Liver (tissue), 9 donors: Measurements from ENCODE around the gene DRAP1. TPM values are rescaled to one million over a fixed set of nuclear protein-coding genes. Genes with fewer than 3 reads are reported as not detected.

Experiments used
- DNase-seq: peaks from one replicate; pipeline ENCODE4 v3.0.0-alpha.2; 2017; ENCODE audit warnings: low spot score
- H3K27ac ChIP-seq, 2 donors: one replicate each; pipeline ENCODE4 v1.7.0; 2013; ENCODE audit warnings: inconsistent platforms in 2 of 2, low read length in 2 of 2, control low read depth in 1 of 2, low read depth in 1 of 2, mild to moderate bottlenecking in 1 of 2
- H3K27me3 ChIP-seq, 4 donors: one replicate each; pipeline versions ENCODE4 v1.6.1 to v1.7.0; 2013; ENCODE audit warnings: low read length in 3 of 4, inconsistent platforms in 1 of 4, mild to moderate bottlenecking in 1 of 4, moderate library complexity in 1 of 4; ENCODE audit not compliant: control insufficient read depth in 4 of 4, insufficient read depth in 4 of 4
- H3K36me3 ChIP-seq, 4 donors: one replicate each; pipeline versions ENCODE4 v1.6.1 to v1.7.0; 2013; ENCODE audit warnings: low read length in 3 of 4, mild to moderate bottlenecking in 3 of 4, low read depth in 1 of 4, moderate library complexity in 1 of 4; ENCODE audit not compliant: control insufficient read depth in 4 of 4, insufficient read depth in 3 of 4
- H3K4me1 ChIP-seq, 4 donors: one replicate each; pipeline versions ENCODE4 v1.6.1 to v1.7.0; 2013; ENCODE audit warnings: low read length in 3 of 4, mild to moderate bottlenecking in 3 of 4, moderate library complexity in 1 of 4; ENCODE audit not compliant: control insufficient read depth in 4 of 4, insufficient read depth in 4 of 4
- H3K4me3 ChIP-seq, 3 donors: one replicate each; pipeline versions ENCODE4 v1.6.1 to v1.7.0; 2013; ENCODE audit warnings: low read length in 3 of 3, control low read depth in 1 of 3, low read depth in 1 of 3, mild to moderate bottlenecking in 1 of 3
- H3K9ac ChIP-seq, 2 donors: one replicate each; pipeline ENCODE4 v1.7.0; 2013; ENCODE audit warnings: low read length in 2 of 2, mild to moderate bottlenecking in 2 of 2, moderate library complexity in 2 of 2, control low read depth in 1 of 2, low read depth in 1 of 2
- H3K9me3 ChIP-seq, 4 donors: one replicate each; pipeline versions ENCODE4 v1.6.1 to v1.7.0; 2013; ENCODE audit warnings: low read length in 3 of 4; ENCODE audit not compliant: control insufficient read depth in 4 of 4
- ATF3 ChIP-seq: IDR thresholded peaks from 2 replicates; pipeline ENCODE4 v1.6.1; 2016; ENCODE audit warnings: antibody characterized with exemption
- EGR1 ChIP-seq, 2 donors: IDR thresholded peaks; 2 replicates each; pipeline ENCODE4 v1.6.1; 2016 to 2018; ENCODE audit warnings: antibody characterized with exemption in 2 of 2, low read depth in 2 of 2
- FOXA1 ChIP-seq: IDR thresholded peaks from 2 replicates; pipeline ENCODE4 v1.6.1; 2016; ENCODE audit warnings: antibody characterized with exemption
- FOXA2 ChIP-seq: IDR thresholded peaks from 2 replicates; pipeline ENCODE4 v1.6.1; 2016; ENCODE audit warnings: antibody characterized with exemption
- GABPA ChIP-seq, 2 donors: IDR thresholded peaks in 1 of 2; conservative IDR thresholded peaks in 1 of 2; 2 replicates each; pipeline ENCODE4 v1.6.1; 2016; ENCODE audit warnings: antibody characterized with exemption in 2 of 2, mild to moderate bottlenecking in 1 of 2, moderate library complexity in 1 of 2
- HNF4A ChIP-seq, 2 donors: conservative IDR thresholded peaks; 2 replicates each; pipeline ENCODE4 v1.6.1; 2016; ENCODE audit warnings: antibody characterized with exemption in 2 of 2, mild to moderate bottlenecking in 2 of 2
- HNF4G ChIP-seq: IDR thresholded peaks from 2 replicates; pipeline ENCODE4 v1.6.1; 2016; ENCODE audit warnings: antibody characterized with exemption
- JUND ChIP-seq, 2 donors: IDR thresholded peaks; 2 replicates each; pipeline ENCODE4 v1.6.1; 2016; ENCODE audit warnings: antibody characterized with exemption in 2 of 2
- NR2F2 ChIP-seq: IDR thresholded peaks from 2 replicates; pipeline ENCODE4 v1.6.1; 2016; ENCODE audit warnings: antibody characterized with exemption
- RAD21 ChIP-seq, 2 donors: IDR thresholded peaks; 2 replicates each; pipeline ENCODE4 v1.6.1; 2016; ENCODE audit warnings: antibody characterized with exemption in 2 of 2, mild to moderate bottlenecking in 2 of 2
- RXRA ChIP-seq, 2 donors: IDR thresholded peaks; 2 replicates each; pipeline ENCODE4 v1.6.1; 2017 to 2018; ENCODE audit warnings: antibody characterized with exemption in 2 of 2, mild to moderate bottlenecking in 1 of 2
- SP1 ChIP-seq: IDR thresholded peaks from 2 replicates; pipeline ENCODE4 v1.6.1; 2018; ENCODE audit warnings: antibody characterized with exemption, mild to moderate bottlenecking
- TAF1 ChIP-seq: conservative IDR thresholded peaks from 2 replicates; pipeline ENCODE4 v1.6.1; 2016; ENCODE audit warnings: antibody characterized with exemption, mild to moderate bottlenecking
- YY1 ChIP-seq: IDR thresholded peaks from 2 replicates; pipeline ENCODE4 v1.6.1; 2016; ENCODE audit warnings: antibody characterized with exemption, mild to moderate bottlenecking
- ZBTB33 ChIP-seq: IDR thresholded peaks from 2 replicates; pipeline ENCODE4 v1.6.1; 2016; ENCODE audit warnings: antibody characterized with exemption
- WGBS: extraction: QIAGEN DNeasy Blood & Tissue Kit; methylation state at CpG from one replicate; pipeline ENCODE4 v1.1.7; 2013; 5-methylcytosine and 5-hydroxymethylcytosine counted together
- polyA plus RNA-seq, 2 donors: library from polyadenylated mRNA; stranded (reverse) in 1 of 2; unstranded in 1 of 2; fragments of 200-250 nt in 1 of 2; fragments of >200 nt in 1 of 2; fragmentation: Nextera tagmentation in 1 of 2; extraction: Ambion mirVana in 1 of 2; gene quantifications; one replicate each; pipeline versions ENCODE4 v1.2.1 to v1.2.3, GENCODE V29; 2013 to 2015
- total RNA-seq, 2 donors: library from RNA; depleted of rRNA; stranded (reverse); fragments of >200 nt; gene quantifications; one replicate each; pipeline ENCODE4 v1.2.3, GENCODE V29; 2014
- TF ChIP-seq, protein P1 (sequence below): IDR thresholded peaks from 2 replicates; pipeline ENCODE4 v1.6.1; 2016; ENCODE audit warnings: antibody characterized with exemption
- TF ChIP-seq, protein P2 (sequence below): fragments of 150-350 bp; IDR thresholded peaks from 2 replicates; pipeline ENCODE4 v1.5.1; 2017; ENCODE audit warnings: improper control_type of control experiment, low read depth, low read length; ENCODE audit not compliant: missing input control
- TF ChIP-seq, protein P3 (sequence below): IDR thresholded peaks from 2 replicates; pipeline ENCODE4 v1.6.1; 2016; ENCODE audit warnings: antibody characterized with exemption, mild to moderate bottlenecking
- donor health status: healthy.
- donor health status: healthy.
- donor health status: healthy.
- donor health status: healthy.
- donor health status: healthy.

DRAP1 gene
- total and polyA plus RNA-seq, 4 donors, result 18.1 to 57.3 (median 42.3) TPM

- Histone ChIP-seq H3K9me3 (no peaks in the 10 kb centered on the region), H3K36me3 (no peaks in the 10 kb centered on the region), H3K9ac (no peak overlapping the region), H3K4me3 (no peak overlapping the region), H3K27ac (peak overlapping the region; percentile 9 to 31), H3K4me1 (peaks cover 7 to 34% (median 22%) of the 10 kb centered on the region in 4 donors), H3K27me3 (no peaks in the 10 kb centered on the region)
- no peak for DNase-seq
- 83% methylated on average over 7 of the region's 7 CpGs for WGBS
- TF ChIP-seq HNF4A (conservative IDR thresholded peaks at IDR 0.05), result no peak
- no peak for TF ChIP-seq YY1
- TF ChIP-seq ZBTB33, result no peak
- TF ChIP-seq JUND (IDR thresholded peaks at IDR 0.05), result no peak
- TF ChIP-seq GABPA (IDR thresholded peaks at IDR 0.05 in 1 of 2, conservative IDR thresholded peaks at IDR 0.05 in 1 of 2), result no peak
- no peak for TF ChIP-seq FOXA2
- TF ChIP-seq, protein P1, sequence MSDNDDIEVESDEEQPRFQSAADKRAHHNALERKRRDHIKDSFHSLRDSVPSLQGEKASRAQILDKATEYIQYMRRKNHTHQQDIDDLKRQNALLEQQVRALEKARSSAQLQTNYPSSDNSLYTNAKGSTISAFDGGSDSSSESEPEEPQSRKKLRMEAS, result no peak
- no peak for TF ChIP-seq RAD21 (IDR thresholded peaks at IDR 0.05)
- no peak for TF ChIP-seq ATF3
- TF ChIP-seq NR2F2, result no peak
- TF ChIP-seq SP1, result no peak
- TF ChIP-seq, protein P2, sequence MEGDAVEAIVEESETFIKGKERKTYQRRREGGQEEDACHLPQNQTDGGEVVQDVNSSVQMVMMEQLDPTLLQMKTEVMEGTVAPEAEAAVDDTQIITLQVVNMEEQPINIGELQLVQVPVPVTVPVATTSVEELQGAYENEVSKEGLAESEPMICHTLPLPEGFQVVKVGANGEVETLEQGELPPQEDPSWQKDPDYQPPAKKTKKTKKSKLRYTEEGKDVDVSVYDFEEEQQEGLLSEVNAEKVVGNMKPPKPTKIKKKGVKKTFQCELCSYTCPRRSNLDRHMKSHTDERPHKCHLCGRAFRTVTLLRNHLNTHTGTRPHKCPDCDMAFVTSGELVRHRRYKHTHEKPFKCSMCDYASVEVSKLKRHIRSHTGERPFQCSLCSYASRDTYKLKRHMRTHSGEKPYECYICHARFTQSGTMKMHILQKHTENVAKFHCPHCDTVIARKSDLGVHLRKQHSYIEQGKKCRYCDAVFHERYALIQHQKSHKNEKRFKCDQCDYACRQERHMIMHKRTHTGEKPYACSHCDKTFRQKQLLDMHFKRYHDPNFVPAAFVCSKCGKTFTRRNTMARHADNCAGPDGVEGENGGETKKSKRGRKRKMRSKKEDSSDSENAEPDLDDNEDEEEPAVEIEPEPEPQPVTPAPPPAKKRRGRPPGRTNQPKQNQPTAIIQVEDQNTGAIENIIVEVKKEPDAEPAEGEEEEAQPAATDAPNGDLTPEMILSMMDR, result no peak
- TF ChIP-seq, protein P3, sequence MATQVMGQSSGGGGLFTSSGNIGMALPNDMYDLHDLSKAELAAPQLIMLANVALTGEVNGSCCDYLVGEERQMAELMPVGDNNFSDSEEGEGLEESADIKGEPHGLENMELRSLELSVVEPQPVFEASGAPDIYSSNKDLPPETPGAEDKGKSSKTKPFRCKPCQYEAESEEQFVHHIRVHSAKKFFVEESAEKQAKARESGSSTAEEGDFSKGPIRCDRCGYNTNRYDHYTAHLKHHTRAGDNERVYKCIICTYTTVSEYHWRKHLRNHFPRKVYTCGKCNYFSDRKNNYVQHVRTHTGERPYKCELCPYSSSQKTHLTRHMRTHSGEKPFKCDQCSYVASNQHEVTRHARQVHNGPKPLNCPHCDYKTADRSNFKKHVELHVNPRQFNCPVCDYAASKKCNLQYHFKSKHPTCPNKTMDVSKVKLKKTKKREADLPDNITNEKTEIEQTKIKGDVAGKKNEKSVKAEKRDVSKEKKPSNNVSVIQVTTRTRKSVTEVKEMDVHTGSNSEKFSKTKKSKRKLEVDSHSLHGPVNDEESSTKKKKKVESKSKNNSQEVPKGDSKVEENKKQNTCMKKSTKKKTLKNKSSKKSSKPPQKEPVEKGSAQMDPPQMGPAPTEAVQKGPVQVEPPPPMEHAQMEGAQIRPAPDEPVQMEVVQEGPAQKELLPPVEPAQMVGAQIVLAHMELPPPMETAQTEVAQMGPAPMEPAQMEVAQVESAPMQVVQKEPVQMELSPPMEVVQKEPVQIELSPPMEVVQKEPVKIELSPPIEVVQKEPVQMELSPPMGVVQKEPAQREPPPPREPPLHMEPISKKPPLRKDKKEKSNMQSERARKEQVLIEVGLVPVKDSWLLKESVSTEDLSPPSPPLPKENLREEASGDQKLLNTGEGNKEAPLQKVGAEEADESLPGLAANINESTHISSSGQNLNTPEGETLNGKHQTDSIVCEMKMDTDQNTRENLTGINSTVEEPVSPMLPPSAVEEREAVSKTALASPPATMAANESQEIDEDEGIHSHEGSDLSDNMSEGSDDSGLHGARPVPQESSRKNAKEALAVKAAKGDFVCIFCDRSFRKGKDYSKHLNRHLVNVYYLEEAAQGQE, result no peak
- TF ChIP-seq EGR1 (IDR thresholded peaks at IDR 0.05; ENCODE audit: low read depth in 2 of 2), result no peak
- TF ChIP-seq HNF4G, result no peak
- no peak for TF ChIP-seq RXRA (IDR thresholded peaks at IDR 0.05)
- TF ChIP-seq FOXA1, result no peak
- no peak for TF ChIP-seq TAF1
Measured at GRCh38 chr11:65916391-65916790, 2.8 kb upstream of the DRAP1 start.
